ENCODE results near the gene STXBP6.

The STXBP6 gene

GRCh38 chr14:24915958-24916595, 133.9 kb downstream of the STXBP6 start:
- no peak for DNase-seq (ENCODE audit: low spot score)

GRCh38 chr14:24915403-24915921, 134.5 kb downstream of the STXBP6 start:
- no peak for DNase-seq (ENCODE audit: low spot score)

GRCh38 chr14:24913746-24914145, 136.2 kb downstream of the STXBP6 start:
- DNase-seq (ENCODE audit: low spot score): no peak

- no peak for DNase-seq (ENCODE audit: low spot score)
Observed at GRCh38 chr14:24913021-24913420, 136.9 kb downstream of the STXBP6 start.

GRCh38 chr14:24911324-24912109, 138.4 kb downstream of the STXBP6 start:
- DNase-seq (ENCODE audit: low spot score): no peak

GRCh38 chr14:24910408-24910986, 139.4 kb downstream of the STXBP6 start:
- DNase-seq (ENCODE audit: low spot score): no peak

GRCh38 chr14:24909523-24910302, 140.2 kb downstream of the STXBP6 start:
- DNase-seq (ENCODE audit: low spot score): no peak

GRCh38 chr14:24908592-24909236, 141.2 kb downstream of the STXBP6 start:
- DNase-seq (ENCODE audit: low spot score): no peak

- DNase-seq (ENCODE audit: low spot score): no peak
Observed at GRCh38 chr14:24904533-24904932, 145.4 kb downstream of the STXBP6 start.

GRCh38 chr14:24903337-24903736, 146.6 kb downstream of the STXBP6 start:
- DNase-seq (ENCODE audit: low spot score): no peak

GRCh38 chr14:24900269-24901100, 149.5 kb downstream of the STXBP6 start:
- no peak for DNase-seq (ENCODE audit: low spot score)

GRCh38 chr14:24897793-24898192, 152.2 kb downstream of the STXBP6 start:
- no peak for DNase-seq (ENCODE audit: low spot score)

- DNase-seq (ENCODE audit: low spot score): no peak
Observed at GRCh38 chr14:24895622-24896021, 154.3 kb downstream of the STXBP6 start.

- no peak for DNase-seq (ENCODE audit: low spot score)
Observed at GRCh38 chr14:24895243-24895583, 154.7 kb downstream of the STXBP6 start.

- DNase-seq (ENCODE audit: low spot score): no peak
Observed at GRCh38 chr14:24894583-24895242, 155.2 kb downstream of the STXBP6 start.

GRCh38 chr14:24892497-24893051, 157.4 kb downstream of the STXBP6 start:
- no peak for DNase-seq (ENCODE audit: low spot score)

GRCh38 chr14:24891987-24892496, 157.9 kb downstream of the STXBP6 start:
- DNase-seq (ENCODE audit: low spot score): no peak

GRCh38 chr14:24890716-24891115, 159.2 kb downstream of the STXBP6 start:
- no peak for DNase-seq (ENCODE audit: low spot score)

- DNase-seq (ENCODE audit: low spot score): no peak
Observed at GRCh38 chr14:24889843-24890242, 160.1 kb downstream of the STXBP6 start.

- no peak for DNase-seq (ENCODE audit: low spot score)
Observed at GRCh38 chr14:24888532-24888931, 161.4 kb downstream of the STXBP6 start.

Measured in putamen (tissue), 1 donor.